Daoy (cell line): Measurements from ENCODE around the gene BRI3BP. TPM values are rescaled to one million over a fixed set of nuclear protein-coding genes. Genes with fewer than 3 reads are reported as not detected.
"Not testable (repeated sequence)": the region's sequence is repeated elsewhere in the genome, so short reads cannot be mapped to it uniquely, and the experiment has no call there.

Experiments
- DNase-seq: peaks from one replicate; pipeline ENCODE4 v3.0.0-alpha.2; 2015; ENCODE audit warnings: low read depth
- total RNA-seq: library from RNA; depleted of rRNA; stranded (reverse); fragments of >200 nt; shearing (Covaris generic); gene quantifications from 2 replicates; pipeline ENCODE4 v1.2.3, GENCODE V29; 2014; rRNA removed

The BRI3BP gene
- total RNA-seq, 1 experiment from 2014 or later, result 13.4 TPM

DNA sequence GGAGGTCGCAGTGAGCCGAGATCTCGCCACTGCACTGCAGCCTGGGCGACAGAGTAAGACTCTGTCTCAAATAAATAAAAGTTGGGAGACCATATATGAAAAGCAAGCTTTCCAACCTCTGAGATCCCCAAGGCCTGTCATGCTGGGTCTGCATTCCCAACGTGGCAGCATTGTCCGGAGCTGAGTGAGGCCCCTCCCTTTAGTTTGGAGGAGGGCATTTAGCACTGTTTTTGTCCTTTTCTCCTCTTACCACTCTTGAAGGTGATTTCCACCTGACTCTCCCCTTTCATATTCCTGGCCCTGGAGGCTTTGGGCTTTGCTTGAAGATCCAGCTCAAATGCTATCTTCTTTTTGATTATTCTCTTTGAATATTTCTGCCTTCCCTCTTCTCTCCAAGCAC is 74.9 kb downstream of the BRI3BP start:
- DNase-seq, result no peak

GRCh38 chr12:125069616-125070015 is 76.2 kb downstream of the BRI3BP start:
- no peak for DNase-seq

DNA sequence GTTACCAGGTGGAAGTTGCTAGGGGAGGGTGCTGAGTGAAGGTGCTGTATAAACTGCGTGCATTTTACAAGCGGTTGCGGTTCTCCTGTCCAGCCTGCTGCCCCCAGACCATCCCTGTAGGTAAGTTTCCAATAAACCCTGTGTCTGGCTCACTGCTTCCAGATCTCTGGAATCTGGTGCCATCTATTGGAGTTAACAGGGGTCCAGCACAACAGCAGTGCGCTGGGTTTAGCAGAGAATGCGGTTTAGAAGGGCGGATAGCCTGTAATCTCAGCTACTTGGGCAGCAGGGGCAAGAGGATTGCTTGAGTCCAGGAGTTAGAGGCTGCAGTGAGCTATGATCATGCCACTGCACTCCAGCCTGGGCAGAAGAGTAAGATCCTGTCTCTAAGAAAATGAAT is 76.7 kb downstream of the BRI3BP start:
- DNase-seq, result no peak

DNA sequence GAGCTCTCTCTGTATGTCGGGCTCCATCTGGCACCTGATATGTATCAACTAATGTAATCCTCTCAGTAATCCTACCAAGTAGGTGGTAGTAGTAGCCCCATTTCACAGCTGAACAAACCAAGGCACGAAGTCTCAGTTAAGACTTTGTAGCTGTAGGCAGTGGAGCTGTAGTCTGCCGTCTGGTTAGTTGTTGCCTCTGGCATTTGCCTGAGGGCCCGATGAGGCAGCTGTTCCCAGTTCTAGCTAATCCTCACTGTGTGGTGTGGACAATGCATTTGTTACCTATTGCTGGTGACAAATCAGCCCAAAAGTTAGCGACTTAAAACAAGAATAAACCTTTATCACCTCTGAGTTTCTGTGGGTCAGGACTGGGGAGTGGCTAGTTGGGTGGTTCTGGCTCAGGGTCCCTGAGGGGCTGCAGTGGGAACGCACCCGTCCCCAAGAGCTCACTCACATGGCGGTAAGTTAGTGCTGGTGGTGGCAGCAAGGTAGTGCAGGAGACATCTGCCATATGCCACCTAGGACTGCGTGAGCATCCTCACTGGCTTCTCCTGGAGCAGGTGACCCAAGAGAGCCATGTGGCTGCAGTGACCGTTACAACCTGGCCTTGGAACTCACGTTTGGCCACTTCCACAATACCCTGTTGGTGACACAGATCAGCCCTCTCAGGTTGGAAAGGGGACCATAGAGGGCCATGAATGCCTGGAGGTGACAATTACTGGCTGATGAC is 77.4 kb downstream of the BRI3BP start:
- DNase-seq, result no peak

DNA sequence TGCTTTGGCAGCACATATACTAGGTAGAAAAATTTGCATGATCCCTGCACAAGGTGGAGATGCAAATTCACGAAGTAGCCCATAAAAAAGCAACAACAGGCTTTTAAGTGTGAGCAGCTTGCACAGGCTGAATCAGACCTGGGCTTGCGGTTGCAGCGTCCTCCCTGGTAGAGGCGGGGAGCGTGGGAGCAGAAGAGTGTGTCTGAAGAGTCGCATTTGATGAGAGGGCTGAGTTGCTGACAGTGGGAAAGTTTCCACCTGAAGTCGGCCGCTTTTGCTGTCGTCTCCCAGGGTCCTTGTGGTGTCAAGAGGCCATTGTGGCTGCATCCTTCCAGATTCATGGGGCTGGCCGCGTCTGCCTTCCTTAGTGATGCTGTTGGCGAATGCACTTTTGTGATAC is 78.0 kb downstream of the BRI3BP start:
- no peak for DNase-seq

DNA sequence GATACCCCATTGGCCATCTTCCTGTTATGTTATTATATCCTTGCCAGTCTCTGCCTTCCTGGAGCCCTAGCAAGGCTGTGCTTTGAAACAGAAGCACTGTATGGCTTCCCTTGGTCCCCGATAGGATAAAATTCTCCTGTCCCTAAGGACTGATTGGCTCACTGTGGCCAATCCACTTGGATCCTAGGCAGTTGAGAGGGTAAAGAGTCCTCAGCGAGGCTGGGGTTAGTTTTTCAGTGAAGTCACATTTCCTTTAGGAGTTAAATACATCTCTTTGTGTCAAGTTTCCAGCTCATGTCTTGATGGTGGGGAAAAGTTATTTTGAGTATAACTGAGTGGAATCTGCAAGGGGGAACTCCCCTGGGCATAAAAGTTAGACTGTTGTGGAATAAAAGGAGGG is 79.1 kb downstream of the BRI3BP start:
- no peak for DNase-seq

GRCh38 chr12:125074294-125074693 is 80.8 kb downstream of the BRI3BP start:
- not testable (repeated sequence) for DNase-seq

DNA sequence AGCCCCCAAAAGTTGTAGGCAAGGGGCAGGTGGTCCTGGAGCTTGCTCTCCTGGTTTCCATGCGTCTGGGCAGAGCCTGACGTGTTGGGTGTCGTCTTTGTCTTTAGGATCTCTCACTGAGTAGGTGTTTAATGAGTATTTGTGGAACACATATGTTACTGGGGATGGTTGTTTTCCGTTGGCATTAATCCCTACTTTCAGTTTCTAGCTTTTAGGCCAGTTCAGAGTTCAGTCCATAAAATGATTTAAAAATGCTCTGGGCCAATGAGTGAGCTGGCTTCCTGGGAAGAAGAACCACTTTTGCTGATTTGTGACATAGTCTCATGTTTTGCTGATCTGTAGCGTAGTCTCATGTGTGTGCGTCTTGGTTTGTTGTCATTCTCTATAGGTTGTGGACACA is 82.7 kb downstream of the BRI3BP start:
- DNase-seq, result no peak

DNA sequence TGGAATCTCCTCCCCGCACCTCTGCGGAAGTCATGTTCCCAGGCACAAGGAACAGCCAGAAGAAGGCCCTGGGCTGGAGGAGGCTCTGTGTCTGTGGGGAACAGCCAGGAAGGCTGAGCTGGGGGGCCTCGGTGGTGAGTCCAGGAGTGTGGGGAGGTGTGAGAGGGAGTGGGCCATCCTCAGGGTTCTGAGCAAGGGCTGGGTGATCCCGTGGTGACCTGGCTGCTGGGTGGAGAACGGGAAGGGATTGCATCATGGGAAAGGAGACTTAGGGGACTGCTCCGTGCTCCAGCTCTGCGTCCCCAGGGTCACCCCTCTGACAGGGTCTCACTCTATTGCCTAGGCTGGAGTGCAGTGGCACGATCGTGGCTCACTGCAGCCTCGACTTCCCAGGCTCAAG is 85.6 kb downstream of the BRI3BP start:
- DNase-seq, result no peak

DNA sequence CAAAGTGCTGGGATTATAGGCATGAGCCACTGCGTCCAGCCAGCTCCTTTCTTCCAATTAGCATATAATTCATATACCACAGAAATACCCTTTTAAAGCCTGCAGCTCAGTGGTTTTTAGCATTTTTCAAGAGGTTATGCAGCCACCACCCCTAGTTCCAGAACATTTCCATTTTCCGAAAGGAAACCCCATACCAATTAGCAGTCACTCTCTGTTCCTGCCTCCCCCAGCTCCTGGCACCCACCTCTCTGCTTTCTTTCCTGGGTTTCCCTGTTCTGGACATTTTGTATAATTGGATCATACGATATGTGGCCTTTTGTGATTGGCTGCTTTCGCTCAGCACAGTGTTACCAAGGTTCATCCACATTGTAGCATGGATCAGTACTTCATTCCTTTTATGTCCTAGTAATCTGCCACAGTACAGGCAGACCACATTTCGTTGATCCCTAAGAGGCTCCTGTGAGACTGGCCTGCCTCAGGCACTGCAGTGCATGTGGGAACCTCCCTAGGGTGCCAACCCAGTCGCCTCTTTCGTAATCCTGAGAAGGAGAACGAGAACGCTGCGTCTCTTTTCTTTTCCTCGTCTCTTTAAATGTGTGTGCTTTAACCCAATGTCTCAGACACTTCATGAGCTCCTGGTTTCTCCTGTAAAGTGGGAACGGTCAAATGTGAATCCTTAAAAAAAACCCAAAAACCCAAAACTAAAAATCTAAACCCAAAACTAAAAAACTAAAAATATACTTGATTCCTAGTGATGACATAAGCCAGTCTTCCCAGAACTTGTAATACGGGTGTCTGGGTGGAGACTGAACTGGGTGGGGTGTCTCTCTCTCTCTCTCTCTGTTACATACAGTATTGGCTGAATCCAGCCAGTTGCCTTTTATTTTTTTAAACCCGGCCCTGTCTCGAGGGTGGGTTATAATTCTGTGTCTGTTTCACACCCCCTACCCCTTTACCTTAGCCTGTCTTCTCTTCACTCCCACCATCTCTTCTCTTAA is 86.5 kb downstream of the BRI3BP start:
- DNase-seq, result no peak

Other genes starting within 250 kb of the BRI3BP start
- gene SCARB1, start 129.8 kb upstream of the BRI3BP start, total RNA-seq, result 4.1 TPM in 2 replicates
- 1,358 and 1,360 TPM in 2 replicates for gene UBC, start 79.0 kb upstream of the BRI3BP start, total RNA-seq
- 37.5 and 39.3 TPM in 2 replicates for gene DHX37, start 4.5 kb upstream of the BRI3BP start, total RNA-seq
- gene AACS, start 71.8 kb downstream of the BRI3BP start, total RNA-seq, result 12.6 and 15.1 TPM in 2 replicates
- gene TMEM132B, start 192.7 kb downstream of the BRI3BP start, total RNA-seq, result 0.23 and 0.30 TPM in 2 replicates